Activated CD8-positive, alpha-beta memory T cell treated with anti-CD3 and anti-CD28 coated beads, Interleukin-2, amount 10 ng/mL, durations not matched to agents 7 days and 5 days (primary cell): ENCODE measurements around the gene RPRD1A. TPM values are rescaled to one million over a fixed set of nuclear protein-coding genes. Genes with fewer than 3 reads are reported as not detected.
"Not testable (repeated sequence)": the region's sequence is repeated elsewhere in the genome, so short reads cannot be mapped to it uniquely, and the experiment has no call there.

ENCODE experiments used
- ATAC-seq: fragments of 150-1000 bp; cut with Tn5 transposase; one replicate; pipeline ENCODE4 v1.10.0; 2021; ENCODE audit warnings: moderate library complexity
- CTCF ChIA-PET: fragments of 350-600 bp; sonication (Branson Sonifier 250); formaldehyde crosslinking; loops from one replicate; lab custom pipeline; 2021; ENCODE audit warnings: antibody characterized with exemption; lab: Charles Lee
- DNase-seq: peaks from one replicate; pipeline ENCODE4 v3.0.0-alpha.2; 2020
- H3K27ac Mint-ChIP-seq: one replicate; pipeline ENCODE4 v1.8.0; 2021; ENCODE audit warnings: mild to moderate bottlenecking, mixed read lengths
- H3K27me3 Mint-ChIP-seq: one replicate; pipeline ENCODE4 v1.8.0; 2021; ENCODE audit warnings: mixed read lengths
- H3K36me3 Mint-ChIP-seq: one replicate; pipeline ENCODE4 v1.8.0; 2021; ENCODE audit warnings: mild to moderate bottlenecking, mixed read lengths
- H3K4me1 Mint-ChIP-seq: one replicate; pipeline ENCODE4 v1.8.0; 2021; ENCODE audit warnings: mixed read lengths
- H3K4me3 Mint-ChIP-seq: one replicate; pipeline ENCODE4 v1.8.0; 2021; ENCODE audit warnings: mild to moderate bottlenecking, moderate library complexity, mixed read lengths
- H3K9me3 Mint-ChIP-seq: one replicate; pipeline ENCODE4 v1.8.0; 2022; ENCODE audit warnings: low read depth, mixed read lengths
- total RNA-seq, 2 experiments: library from RNA; stranded (reverse); gene quantifications; one replicate each; pipeline ENCODE4 v1.2.3, GENCODE V29; 2021

The RPRD1A gene
- total RNA-seq, 2 experiments from 2014 or later, result 26.2 to 33.4 TPM

DNA sequence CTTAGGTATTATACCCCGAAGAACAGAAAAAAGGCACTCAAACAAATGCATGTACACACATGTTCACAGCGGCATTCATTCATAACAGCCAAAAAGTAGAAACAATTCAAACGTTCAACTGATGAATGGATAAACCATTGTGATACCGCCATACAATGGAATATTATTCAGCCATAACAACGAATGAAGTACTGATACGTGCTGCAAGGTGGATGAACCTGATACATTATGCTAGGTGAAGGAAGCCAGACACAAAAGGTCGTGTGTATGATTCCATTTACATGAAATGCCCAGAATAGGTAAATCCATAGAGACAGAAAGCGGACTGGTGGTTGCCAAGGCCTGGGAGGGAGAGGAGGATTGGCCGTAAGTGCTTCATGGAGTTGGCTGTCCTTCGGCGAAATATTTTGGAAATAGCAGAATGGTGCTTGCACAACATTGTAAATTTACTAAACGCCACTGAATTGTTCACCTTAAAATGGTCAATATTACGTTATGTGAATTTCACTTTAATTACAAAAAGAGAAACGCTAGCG lies 95.6 kb downstream of the RPRD1A start:
- CTCF ChIA-PET, result interaction anchor here (0.9 to 1.3 kb wide), 3 partner anchors 21 to 945 kb away, joined by 3 to 6 read pairs (median 3); no protein-coding TSS in a partner anchor
- H3K27me3 Mint-ChIP-seq, result no peaks in the 10 kb centered on the region
- H3K27ac Mint-ChIP-seq, result peak overlapping the region; percentile 96
- H3K9me3 Mint-ChIP-seq, result no peaks in the 10 kb centered on the region
- H3K4me1 Mint-ChIP-seq, result peaks cover 44% of the 10 kb centered on the region
- DNase-seq, result no peak
- peaks cover 22% of the 10 kb centered on the region for H3K36me3 Mint-ChIP-seq
- H3K4me3 Mint-ChIP-seq, result peak overlapping the region; percentile 87
- ATAC-seq, result peak; percentile 8

DNA sequence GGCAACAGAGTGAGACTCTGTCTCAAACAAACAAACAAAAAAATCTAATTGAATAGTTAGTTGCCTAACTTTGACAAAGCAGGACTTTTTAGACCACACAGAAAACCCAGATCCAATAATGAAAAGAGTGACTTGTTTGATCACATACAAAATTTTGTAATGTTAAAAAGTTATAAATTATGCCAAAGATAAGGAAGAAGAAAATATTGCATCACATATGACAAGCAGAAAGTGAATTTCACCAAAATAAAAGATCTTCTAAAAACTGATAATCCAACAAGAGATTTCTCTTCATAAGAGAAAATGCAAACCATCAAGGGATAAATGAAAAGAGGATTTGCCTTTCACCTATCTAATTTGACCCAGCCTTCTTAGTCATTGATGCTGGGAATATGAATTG lies 97.7 kb downstream of the RPRD1A start:
- peak overlapping the region; percentile 69 for H3K27ac Mint-ChIP-seq
- peak overlapping the region; percentile 87 for H3K4me3 Mint-ChIP-seq

DNA sequence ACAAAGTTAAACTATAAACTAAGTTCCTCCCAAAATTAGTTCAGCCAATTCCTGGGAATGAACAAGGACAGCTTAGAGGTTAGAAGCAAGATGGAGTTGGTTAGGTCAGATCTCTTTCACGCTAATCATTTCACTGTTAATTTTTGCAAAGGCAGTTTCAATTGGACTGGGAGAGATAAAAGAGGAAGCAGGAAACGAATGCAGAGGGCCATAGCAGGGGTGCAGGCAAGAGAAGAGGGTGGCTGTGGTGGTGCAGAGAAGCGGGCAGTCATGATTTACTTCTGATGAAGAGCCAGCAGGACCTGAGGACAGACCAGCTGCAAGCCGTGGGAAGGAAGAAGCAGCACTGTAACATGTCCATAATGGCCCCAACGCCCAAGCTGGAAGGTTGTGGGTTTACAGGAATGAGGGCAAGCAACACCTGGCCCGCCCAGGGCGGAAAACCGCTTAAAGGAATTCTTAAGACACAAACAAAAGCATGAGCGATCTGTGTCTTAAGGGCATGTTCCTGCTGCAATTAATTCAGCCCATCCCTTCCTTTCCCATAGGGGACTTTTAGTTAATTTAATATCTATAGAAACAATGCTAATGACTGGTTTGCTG lies 99.0 kb downstream of the RPRD1A start:
- H3K4me3 Mint-ChIP-seq, result no peak overlapping the region
- H3K27me3 Mint-ChIP-seq, result no peaks in the 10 kb centered on the region
- H3K4me1 Mint-ChIP-seq, result peaks cover 23% of the 10 kb centered on the region
- no peak overlapping the region for H3K27ac Mint-ChIP-seq
- peaks cover 6% of the 10 kb centered on the region for H3K36me3 Mint-ChIP-seq
- ATAC-seq (no peak), DNase-seq (no peak)
- no peaks in the 10 kb centered on the region for H3K9me3 Mint-ChIP-seq
- CTCF ChIA-PET, result interaction anchor here (0.6 to 2.5 kb wide), 3 partner anchors 18 to 124 kb away, joined by 3 to 8 read pairs (median 3); no protein-coding TSS in a partner anchor

More for the DNA sequence above, 97.7 kb downstream of the RPRD1A start:
- ATAC-seq (no peak), DNase-seq (no peak)
- H3K36me3 Mint-ChIP-seq, result peaks cover 10% of the 10 kb centered on the region
- CTCF ChIA-PET, result interaction anchor here (2.5 kb wide), 1 partner anchor 19 kb away, joined by 8 read pairs; no protein-coding TSS in a partner anchor
- H3K27me3 Mint-ChIP-seq, result no peaks in the 10 kb centered on the region
- H3K9me3 Mint-ChIP-seq, result no peaks in the 10 kb centered on the region
- H3K4me1 Mint-ChIP-seq, result peaks cover 34% of the 10 kb centered on the region

DNA sequence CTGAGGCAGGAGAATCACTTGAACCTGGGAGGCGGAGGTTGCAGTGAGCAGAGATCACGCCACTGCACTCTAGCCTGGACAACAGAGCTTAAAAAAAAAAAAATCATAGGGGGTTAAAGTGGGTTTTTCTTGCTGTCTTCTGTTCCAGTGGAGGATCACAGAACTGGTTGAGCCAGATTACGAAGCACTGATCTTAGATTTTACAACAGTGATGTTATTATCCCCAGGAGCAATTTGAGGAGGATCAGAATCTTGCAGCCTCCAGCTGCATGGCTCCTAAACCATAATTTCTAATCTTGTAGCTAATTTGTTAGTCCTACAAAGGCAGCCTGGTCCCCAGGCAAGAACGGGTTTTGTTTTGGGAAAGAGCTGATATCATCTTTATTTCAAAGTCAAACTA lies 99.5 kb downstream of the RPRD1A start:
- not testable (repeated sequence) for H3K36me3 Mint-ChIP-seq, H3K27ac Mint-ChIP-seq, ATAC-seq, H3K4me3 Mint-ChIP-seq, DNase-seq, H3K9me3 Mint-ChIP-seq, H3K27me3 Mint-ChIP-seq
- CTCF ChIA-PET, result interaction anchor here (0.6 to 0.9 kb wide), 2 partner anchors 18 to 124 kb away, joined by 3 read pairs; no protein-coding TSS in a partner anchor
- peaks cover 18% of the 10 kb centered on the region for H3K4me1 Mint-ChIP-seq

DNA sequence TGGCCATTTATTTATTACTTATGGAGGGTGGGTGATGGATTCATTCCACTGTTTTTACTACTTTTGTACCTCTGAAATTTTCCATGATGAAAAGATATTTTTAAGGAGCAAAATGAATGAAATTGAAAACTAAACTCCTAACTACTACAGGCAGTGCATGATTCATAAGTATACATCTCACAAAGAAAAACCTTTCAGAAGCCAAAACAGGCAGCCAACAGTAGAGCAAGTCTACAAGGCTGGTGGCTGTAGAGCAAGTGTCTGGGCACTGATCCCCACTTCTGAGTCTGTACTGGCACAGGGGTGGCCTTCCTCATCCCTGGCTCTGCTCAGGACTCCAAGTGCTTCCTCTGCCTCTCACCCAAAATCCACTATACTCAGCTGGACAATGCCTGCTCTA lies 103.0 kb downstream of the RPRD1A start:
- ATAC-seq (no peak), DNase-seq (no peak)
- Mint-ChIP-seq H3K4me1 (peaks cover 3% of the 10 kb centered on the region), H3K4me3 (no peak overlapping the region), H3K36me3 (peaks cover 1% of the 10 kb centered on the region), H3K9me3 (no peaks in the 10 kb centered on the region), H3K27ac (no peak overlapping the region), H3K27me3 (peaks cover 14% of the 10 kb centered on the region)
- CTCF ChIA-PET, result no interaction called here

DNA sequence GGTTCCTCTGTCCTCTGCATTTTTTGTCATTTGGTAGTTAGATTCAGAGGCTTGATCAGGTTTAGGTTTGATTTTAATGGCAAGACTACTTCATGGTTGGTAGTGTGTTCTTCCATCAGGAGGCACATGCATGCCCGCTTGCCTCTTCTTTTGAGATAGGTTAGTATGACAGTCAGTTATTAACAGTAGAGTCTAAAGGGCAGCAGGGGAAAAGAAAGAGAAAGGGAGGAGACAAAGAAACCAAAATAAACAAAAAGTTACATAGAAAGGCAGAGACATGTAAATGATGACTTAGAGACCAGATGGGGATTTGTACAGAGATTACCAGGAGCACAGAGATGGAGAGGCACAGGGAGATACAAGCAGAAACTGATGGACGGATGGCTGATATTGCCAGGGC lies 105.0 kb downstream of the RPRD1A start:
- ATAC-seq (no peak), DNase-seq (no peak)
- Mint-ChIP-seq H3K36me3 (peaks cover 1% of the 10 kb centered on the region), H3K4me1 (no peaks in the 10 kb centered on the region), H3K27ac (no peak overlapping the region), H3K27me3 (peaks cover 26% of the 10 kb centered on the region), H3K4me3 (no peak overlapping the region), H3K9me3 (no peaks in the 10 kb centered on the region)
- CTCF ChIA-PET, result no interaction called here

DNA sequence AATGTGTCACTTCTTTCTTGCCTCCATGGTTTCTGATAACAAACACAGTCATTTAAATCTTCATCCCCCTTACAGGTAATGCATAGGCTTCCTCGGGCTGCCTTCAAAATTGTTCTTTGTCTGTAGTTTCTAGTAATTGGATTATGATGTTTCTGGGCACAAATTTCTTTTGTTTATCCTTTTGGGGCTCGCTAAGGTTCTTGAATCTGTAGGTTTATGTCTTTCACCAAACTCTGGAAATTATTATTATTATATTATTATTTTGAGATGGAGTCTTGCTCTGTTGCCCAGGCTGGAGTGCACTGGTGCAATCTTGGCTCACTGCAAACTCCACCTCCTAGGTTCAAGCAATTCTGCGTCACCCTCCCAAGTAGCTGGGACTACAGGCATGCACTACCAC lies 111.1 kb downstream of the RPRD1A start:
- no peak overlapping the region for H3K27ac Mint-ChIP-seq
- H3K36me3 Mint-ChIP-seq, result no peaks in the 10 kb centered on the region
- no peaks in the 10 kb centered on the region for H3K9me3 Mint-ChIP-seq
- DNase-seq (no peak), ATAC-seq (no peak)
- H3K27me3 Mint-ChIP-seq, result peaks cover 42% of the 10 kb centered on the region
- CTCF ChIA-PET, result no interaction called here
- no peak overlapping the region for H3K4me3 Mint-ChIP-seq
- no peaks in the 10 kb centered on the region for H3K4me1 Mint-ChIP-seq

DNA sequence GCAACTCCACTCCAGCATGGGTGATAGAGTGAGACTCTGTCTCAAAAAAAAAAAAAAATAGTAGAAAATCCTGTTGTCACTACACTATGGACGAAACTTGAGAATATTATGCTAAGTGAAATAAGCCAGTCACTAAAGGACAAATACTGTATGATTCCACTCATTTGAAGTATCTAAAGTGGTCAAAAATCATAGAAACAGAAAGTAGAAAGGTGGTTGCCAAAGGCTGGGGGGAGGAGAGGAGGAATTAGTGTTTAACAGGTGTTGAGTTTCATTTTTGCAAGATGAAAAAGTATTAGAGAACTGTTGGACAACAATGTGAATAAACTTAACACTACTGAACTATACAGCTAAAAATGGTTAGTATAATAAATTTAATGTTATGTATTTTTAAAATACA lies 113.7 kb downstream of the RPRD1A start:
- ATAC-seq (no peak), DNase-seq (no peak)
- CTCF ChIA-PET, result no interaction called here
- Mint-ChIP-seq H3K36me3 (no peaks in the 10 kb centered on the region), H3K4me3 (no peak overlapping the region), H3K9me3 (no peaks in the 10 kb centered on the region), H3K27ac (no peak overlapping the region), H3K4me1 (peaks cover 3% of the 10 kb centered on the region), H3K27me3 (peaks cover 42% of the 10 kb centered on the region)

DNA sequence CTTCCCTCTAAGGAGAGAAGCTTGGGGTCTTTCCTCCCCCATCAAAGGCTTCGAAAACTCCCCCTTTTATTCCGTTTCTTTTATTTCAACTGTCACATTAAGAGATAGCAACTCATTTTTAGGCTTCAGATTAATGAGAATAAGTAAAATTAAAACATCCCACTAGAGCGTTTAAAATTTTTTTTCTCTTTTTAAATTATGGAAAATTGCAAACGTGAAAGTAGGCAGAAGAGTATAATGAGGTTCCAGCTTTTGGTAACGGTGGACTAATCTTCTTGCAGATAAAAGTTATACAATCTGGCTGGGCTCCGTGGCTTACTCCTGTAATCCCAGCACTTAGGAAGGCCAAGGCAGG lies 116.8 kb downstream of the RPRD1A start:
- no peak overlapping the region for H3K27ac Mint-ChIP-seq
- H3K4me1 Mint-ChIP-seq, result peaks cover 3% of the 10 kb centered on the region
- no peak for ATAC-seq
- CTCF ChIA-PET, result interaction anchor here (0.6 to 2.5 kb wide), 14 partner anchors 8 to 564 kb away, joined by 3 to 13 read pairs (median 3); partner anchors contain the start of gene RMP24
- H3K4me3 Mint-ChIP-seq, result peak overlapping the region; percentile 65
- H3K36me3 Mint-ChIP-seq, result no peaks in the 10 kb centered on the region
- DNase-seq, result no peak
- no peaks in the 10 kb centered on the region for H3K9me3 Mint-ChIP-seq
- H3K27me3 Mint-ChIP-seq, result peaks cover 20% of the 10 kb centered on the region

DNA sequence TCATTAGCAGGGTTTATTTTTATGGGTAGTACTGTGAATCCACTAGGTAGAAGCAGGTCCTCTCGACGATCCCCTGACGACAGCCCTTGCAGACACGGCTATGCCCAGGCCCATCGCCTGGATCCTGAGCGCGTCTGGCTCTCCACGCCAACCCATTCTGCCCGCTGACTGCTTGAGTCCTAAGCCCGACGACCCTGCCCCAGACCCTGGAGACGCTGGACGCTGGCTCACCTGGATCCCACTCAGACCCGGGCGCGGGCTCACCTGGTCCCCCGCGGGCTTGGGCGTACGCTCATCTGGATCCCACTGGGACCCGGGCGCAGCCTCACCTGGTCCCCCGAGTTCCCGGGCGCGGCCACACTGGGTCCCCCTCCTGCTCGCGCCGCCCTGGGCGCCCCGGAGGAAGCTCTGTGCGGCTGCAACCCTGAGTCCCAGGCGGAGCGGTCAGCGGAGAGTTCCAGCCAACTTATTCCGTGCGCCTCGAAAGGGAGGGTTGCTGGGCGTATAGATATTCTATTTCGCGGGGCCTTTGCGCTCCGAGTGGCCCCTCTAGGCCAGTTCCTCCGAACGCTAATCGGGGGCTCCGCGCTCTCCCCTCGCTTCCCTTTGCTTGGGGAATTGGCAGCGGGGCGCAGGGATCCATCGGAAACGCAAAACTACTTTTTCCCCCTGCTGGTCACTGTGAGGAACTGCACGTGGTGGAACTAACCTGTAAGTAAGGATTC lies 117.3 kb downstream of the RPRD1A start:
- peak overlapping the region; percentile 65 for H3K4me3 Mint-ChIP-seq
- DNase-seq (peak; percentile 52), ATAC-seq (peak; percentile 76)
- H3K27ac Mint-ChIP-seq, result no peak overlapping the region
- peaks cover 19% of the 10 kb centered on the region for H3K27me3 Mint-ChIP-seq
- no peaks in the 10 kb centered on the region for H3K36me3 Mint-ChIP-seq
- CTCF ChIA-PET, result interaction anchor here (0.6 to 2.5 kb wide), 15 partner anchors 8 to 564 kb away, joined by 3 to 13 read pairs (median 3); partner anchors contain the start of gene RMP24
- no peaks in the 10 kb centered on the region for H3K9me3 Mint-ChIP-seq
- H3K4me1 Mint-ChIP-seq, result peaks cover 3% of the 10 kb centered on the region

DNA sequence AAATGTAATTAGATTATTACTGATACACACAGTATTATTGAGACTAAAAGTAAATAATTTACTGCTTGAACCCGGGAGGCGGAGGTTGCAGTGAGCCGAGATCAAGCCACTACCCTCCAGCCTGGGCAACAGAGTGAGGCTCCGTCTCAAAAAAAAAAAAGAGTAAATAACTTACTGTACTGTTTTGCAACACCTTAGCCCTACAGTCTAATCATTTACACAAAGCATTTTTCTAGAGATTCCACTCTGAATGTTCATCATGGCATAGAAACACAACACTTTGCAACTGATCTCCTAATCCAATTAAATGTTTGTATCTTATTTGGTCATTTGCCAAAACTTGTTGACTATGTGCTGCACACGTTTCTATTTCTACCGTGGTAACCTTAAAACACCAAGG lies 118.3 kb downstream of the RPRD1A start:
- Mint-ChIP-seq H3K4me1 (peaks cover 3% of the 10 kb centered on the region), H3K27ac (no peak overlapping the region), H3K4me3 (no peak overlapping the region)

DNA sequence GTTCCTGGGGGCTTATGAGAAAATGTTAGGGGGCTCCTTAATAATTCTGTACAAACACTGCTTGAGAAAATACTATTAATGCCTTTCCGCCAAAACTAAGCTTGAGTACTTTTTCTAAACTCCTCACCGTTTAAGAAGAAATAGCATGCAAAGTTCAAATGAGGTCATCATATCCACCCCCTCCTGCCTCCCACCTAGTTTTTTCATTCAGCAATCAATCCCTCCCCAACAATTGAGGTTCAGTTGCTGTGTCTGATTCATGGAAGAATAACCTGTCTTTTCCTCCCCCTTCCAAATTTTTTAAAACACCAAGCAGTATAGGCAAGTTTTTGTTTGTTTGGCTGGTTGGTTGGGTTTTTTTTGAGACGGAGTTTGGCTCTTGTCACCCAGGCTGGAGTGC lies 119.3 kb downstream of the RPRD1A start:
- Mint-ChIP-seq H3K27me3 (peaks cover 18% of the 10 kb centered on the region), H3K27ac (no peak overlapping the region)
- CTCF ChIA-PET, result interaction anchor here (1.2 to 1.4 kb wide), 2 partner anchors 117 to 191 kb away, joined by 3 to 6 read pairs; no protein-coding TSS in a partner anchor

More for the DNA sequence above, 118.3 kb downstream of the RPRD1A start:
- DNase-seq (no peak), ATAC-seq (no peak)
- CTCF ChIA-PET, result interaction anchor here (1.0 to 2.5 kb wide), 2 partner anchors 19 to 23 kb away, joined by 3 to 6 read pairs; partner anchors contain the start of gene RMP24
- H3K9me3 Mint-ChIP-seq, result no peaks in the 10 kb centered on the region
- no peaks in the 10 kb centered on the region for H3K36me3 Mint-ChIP-seq
- peaks cover 19% of the 10 kb centered on the region for H3K27me3 Mint-ChIP-seq

DNA sequence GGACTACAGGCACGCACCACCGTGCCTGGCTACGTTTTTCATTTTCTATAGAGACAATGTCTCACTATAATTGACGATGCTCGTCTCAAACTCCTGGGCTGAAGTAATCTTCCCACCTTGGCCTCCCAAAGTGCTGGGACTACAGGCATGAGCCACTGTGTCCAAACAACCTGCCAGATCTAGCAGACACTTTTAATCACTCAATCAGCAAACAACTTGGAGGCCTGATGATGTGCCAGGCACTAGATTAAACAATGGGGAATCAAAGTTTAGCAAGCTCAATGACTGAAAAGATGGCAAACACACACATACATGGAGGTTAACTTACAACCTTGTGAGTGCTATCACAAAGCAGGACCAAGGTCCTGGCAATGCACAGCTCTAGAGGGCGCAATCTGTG lies 124.7 kb downstream of the RPRD1A start:
- Mint-ChIP-seq H3K36me3 (no peaks in the 10 kb centered on the region), H3K4me3 (no peak overlapping the region), H3K9me3 (no peaks in the 10 kb centered on the region), H3K27me3 (peaks cover 2% of the 10 kb centered on the region), H3K27ac (no peak overlapping the region), H3K4me1 (no peaks in the 10 kb centered on the region)
- ATAC-seq (no peak), DNase-seq (no peak)
- CTCF ChIA-PET, result interaction anchor here (0.6 to 0.7 kb wide), 2 partner anchors 8 to 121 kb away, joined by 3 read pairs; no protein-coding TSS in a partner anchor

More for the DNA sequence above, 119.3 kb downstream of the RPRD1A start:
- ATAC-seq (no peak), DNase-seq (no peak)
- H3K9me3 Mint-ChIP-seq, result no peaks in the 10 kb centered on the region
- peaks cover 3% of the 10 kb centered on the region for H3K4me1 Mint-ChIP-seq
- no peak overlapping the region for H3K4me3 Mint-ChIP-seq
- no peaks in the 10 kb centered on the region for H3K36me3 Mint-ChIP-seq
